Activated CD8-positive, alpha-beta T cell treated with anti-CD3 and anti-CD28 coated beads, Interleukin-2, amount 10 ng/mL, durations not matched to agents 7 days and 5 days (primary cell): ENCODE results near the gene LHPP. TPM values are rescaled to one million over a fixed set of nuclear protein-coding genes. Genes with fewer than 3 reads are reported as not detected.
A peak's percentile ranks its signal among the peaks of the same experiment; 100 is the strongest.

ENCODE experiments used
- ATAC-seq: fragments of 150-1000 bp; cut with Tn5 transposase; one replicate; pipeline ENCODE4 v1.10.0; 2021; ENCODE audit warnings: moderate library complexity
- CTCF ChIA-PET: fragments of 350-600 bp; sonication (Branson Sonifier 250); formaldehyde crosslinking; loops from one replicate; lab custom pipeline; 2021; ENCODE audit warnings: antibody characterized with exemption; lab: Charles Lee
- POLR2A ChIA-PET: fragments of 350-600 bp; sonication (Branson Sonifier 250); formaldehyde crosslinking; loops from one replicate; lab custom pipeline; 2021; ENCODE audit warnings: antibody characterized with exemption; lab: Charles Lee
- DNase-seq: peaks from one replicate; pipeline ENCODE4 v3.0.0-alpha.2; 2020
- H3K27ac Mint-ChIP-seq: one replicate; pipeline ENCODE4 v1.8.0; 2021; ENCODE audit warnings: mild to moderate bottlenecking, mixed read lengths
- H3K27me3 Mint-ChIP-seq: one replicate; pipeline ENCODE4 v1.8.0; 2021; ENCODE audit warnings: low read depth, mixed read lengths
- H3K36me3 Mint-ChIP-seq: one replicate; pipeline ENCODE4 v1.8.0; 2021; ENCODE audit warnings: low read depth, mixed read lengths
- H3K4me1 Mint-ChIP-seq: one replicate; pipeline ENCODE4 v1.8.0; 2021; ENCODE audit warnings: low read depth, mixed read lengths
- H3K4me3 Mint-ChIP-seq: one replicate; pipeline ENCODE4 v1.8.0; 2021; ENCODE audit warnings: mild to moderate bottlenecking, mixed read lengths
- H3K9me3 Mint-ChIP-seq: one replicate; pipeline ENCODE4 v1.8.0; 2022; ENCODE audit warnings: mixed read lengths; ENCODE audit not compliant: insufficient read depth
- total RNA-seq, 2 experiments: library from RNA; stranded (reverse); gene quantifications; one replicate each; pipeline ENCODE4 v1.2.3, GENCODE V29; 2021

LHPP gene
- total RNA-seq, 2 experiments from 2014 or later: 24.7 to 25.7 TPM

- POLR2A ChIA-PET: interaction anchor here (0.6 kb wide), 1 partner anchor 74 kb away, joined by 3 read pairs; no protein-coding TSS in a partner anchor
- no peak overlapping the region for H3K4me3 Mint-ChIP-seq
- ATAC-seq (no peak), DNase-seq (no peak)
- CTCF ChIA-PET: interaction anchor here (1.1 to 1.5 kb wide), 2 partner anchors 45 to 67 kb away, joined by 5 read pairs; no protein-coding TSS in a partner anchor
- peaks cover 67% of the 10 kb centered on the region for H3K4me1 Mint-ChIP-seq
- H3K27ac Mint-ChIP-seq: peak overlapping the region; percentile 64
- no peaks in the 10 kb centered on the region for H3K27me3 Mint-ChIP-seq
- H3K9me3 Mint-ChIP-seq: no peaks in the 10 kb centered on the region
- H3K36me3 Mint-ChIP-seq: peaks cover 17% of the 10 kb centered on the region
These were observed 190.6 kb downstream of the LHPP start for GRCh38 chr10:124652200-124652599.

- CTCF ChIA-PET: interaction anchor here (1.1 to 1.5 kb wide), 2 partner anchors 44 to 66 kb away, joined by 5 read pairs; no protein-coding TSS in a partner anchor
- DNase-seq (no peak), ATAC-seq (no peak)
- no peaks in the 10 kb centered on the region for H3K27me3 Mint-ChIP-seq
- no peak overlapping the region for H3K4me3 Mint-ChIP-seq
- POLR2A ChIA-PET: no interaction called here
- H3K36me3 Mint-ChIP-seq: peaks cover 14% of the 10 kb centered on the region
- no peak overlapping the region for H3K27ac Mint-ChIP-seq
- peaks cover 67% of the 10 kb centered on the region for H3K4me1 Mint-ChIP-seq
- H3K9me3 Mint-ChIP-seq: no peaks in the 10 kb centered on the region
These were observed 191.1 kb downstream of the LHPP start for GRCh38 chr10:124652701-124653100.

GRCh38 chr10:124653311-124653710 is 191.7 kb downstream of the LHPP start:
- ChIA-PET CTCF (interaction anchor here (1.1 to 1.5 kb wide), 3 partner anchors 43 to 88 kb away, joined by 4 to 5 read pairs (median 5); no protein-coding TSS in a partner anchor), POLR2A (interaction anchor here (1.2 kb wide), 1 partner anchor 23 kb away, joined by 3 read pairs; no protein-coding TSS in a partner anchor)
- ATAC-seq (no peak), DNase-seq (no peak)
- no peak overlapping the region for H3K4me3 Mint-ChIP-seq
- no peaks in the 10 kb centered on the region for H3K9me3 Mint-ChIP-seq
- H3K27me3 Mint-ChIP-seq: no peaks in the 10 kb centered on the region
- no peak overlapping the region for H3K27ac Mint-ChIP-seq
- H3K4me1 Mint-ChIP-seq: peaks cover 67% of the 10 kb centered on the region
- H3K36me3 Mint-ChIP-seq: peaks cover 11% of the 10 kb centered on the region

- POLR2A ChIA-PET: interaction anchor here (1.2 kb wide), 1 partner anchor 24 kb away, joined by 3 read pairs; no protein-coding TSS in a partner anchor
These were observed 192.4 kb downstream of the LHPP start for GRCh38 chr10:124653811-124654651.

DNA sequence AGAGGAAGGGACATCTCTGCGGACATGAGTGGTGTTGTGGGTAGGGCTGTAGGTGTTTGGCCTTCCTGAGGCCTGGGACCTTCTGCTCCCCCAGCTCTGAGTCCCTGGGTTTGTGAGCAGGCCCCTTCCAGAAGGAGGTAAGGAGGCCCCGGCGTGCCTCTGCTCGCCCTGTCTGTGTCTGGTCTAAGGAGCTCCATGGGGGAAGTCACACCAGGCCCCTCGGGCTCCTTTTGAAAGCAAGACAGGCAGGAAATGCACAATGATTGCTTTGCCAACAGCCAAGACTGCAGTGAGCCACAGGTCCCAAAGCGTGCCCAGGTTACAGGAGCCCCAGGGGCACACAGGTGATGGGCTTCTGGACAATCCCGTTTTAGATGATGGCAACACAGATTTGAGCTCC is 193.1 kb downstream of the LHPP start:
- ATAC-seq (no peak), DNase-seq (no peak)
- Mint-ChIP-seq H3K36me3 (peaks cover 8% of the 10 kb centered on the region), H3K27me3 (no peaks in the 10 kb centered on the region), H3K27ac (no peak overlapping the region), H3K4me3 (no peak overlapping the region), H3K4me1 (peaks cover 67% of the 10 kb centered on the region), H3K9me3 (no peaks in the 10 kb centered on the region)
- POLR2A ChIA-PET: interaction anchor here (0.9 kb wide), 1 partner anchor 24 kb away, joined by 3 read pairs; no protein-coding TSS in a partner anchor
- CTCF ChIA-PET: interaction anchor here (1.3 kb wide), 2 partner anchors 42 to 87 kb away, joined by 3 to 4 read pairs; no protein-coding TSS in a partner anchor

More at GRCh38 chr10:124653811-124654651, 192.4 kb downstream of the LHPP start:
- DNase-seq: no peak
- Mint-ChIP-seq H3K27me3 (no peaks in the 10 kb centered on the region), H3K4me1 (peaks cover 67% of the 10 kb centered on the region), H3K27ac (no peak overlapping the region), H3K36me3 (peaks cover 11% of the 10 kb centered on the region), H3K9me3 (no peaks in the 10 kb centered on the region), H3K4me3 (no peak overlapping the region)
- ATAC-seq: no peak
- CTCF ChIA-PET: interaction anchor here (1.3 to 1.5 kb wide), 3 partner anchors 43 to 88 kb away, joined by 3 to 5 read pairs (median 4); no protein-coding TSS in a partner anchor

GRCh38 chr10:124655191-124656112 is 193.8 kb downstream of the LHPP start:
- ChIA-PET POLR2A (interaction anchor here (0.9 kb wide), 1 partner anchor 23 kb away, joined by 3 read pairs; no protein-coding TSS in a partner anchor), CTCF (interaction anchor here (1.3 kb wide), 1 partner anchor 41 kb away, joined by 3 read pairs; no protein-coding TSS in a partner anchor)
- peaks cover 66% of the 10 kb centered on the region for H3K4me1 Mint-ChIP-seq
- H3K4me3 Mint-ChIP-seq: no peak overlapping the region
- no peaks in the 10 kb centered on the region for H3K27me3 Mint-ChIP-seq
- ATAC-seq: no peak
- H3K9me3 Mint-ChIP-seq: no peaks in the 10 kb centered on the region
- H3K36me3 Mint-ChIP-seq: peaks cover 9% of the 10 kb centered on the region
- DNase-seq: no peak
- H3K27ac Mint-ChIP-seq: no peak overlapping the region

DNA sequence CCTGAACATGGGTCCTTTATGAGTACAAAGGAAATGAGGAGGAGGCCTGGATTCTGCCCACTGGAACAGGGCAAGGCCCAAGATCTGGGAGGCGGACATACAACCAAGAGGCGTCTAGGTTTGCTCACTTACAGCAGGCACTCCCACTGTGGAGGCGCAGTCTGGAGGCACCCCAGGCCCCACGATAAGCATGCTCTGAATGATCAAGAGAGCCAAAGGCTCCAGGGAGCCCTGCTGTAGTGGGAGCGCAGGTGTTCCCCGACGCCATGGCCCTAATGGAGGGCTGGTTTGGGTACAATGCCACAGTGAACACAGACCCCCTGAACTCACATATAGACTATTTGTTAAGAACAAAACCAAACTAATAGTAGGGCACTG is 194.5 kb downstream of the LHPP start:
- Mint-ChIP-seq H3K4me3 (no peak overlapping the region), H3K9me3 (no peaks in the 10 kb centered on the region), H3K27ac (no peak overlapping the region), H3K36me3 (peaks cover 5% of the 10 kb centered on the region), H3K27me3 (no peaks in the 10 kb centered on the region), H3K4me1 (peaks cover 61% of the 10 kb centered on the region)
- ChIA-PET POLR2A (no interaction called here), CTCF (no interaction called here)
- DNase-seq (no peak), ATAC-seq (no peak)

GRCh38 chr10:124656541-124656940 is 194.9 kb downstream of the LHPP start:
- no peaks in the 10 kb centered on the region for H3K27me3 Mint-ChIP-seq
- POLR2A ChIA-PET: no interaction called here
- H3K36me3 Mint-ChIP-seq: peaks cover 5% of the 10 kb centered on the region
- H3K27ac Mint-ChIP-seq: no peak overlapping the region
- no peak overlapping the region for H3K4me3 Mint-ChIP-seq
- no peaks in the 10 kb centered on the region for H3K9me3 Mint-ChIP-seq
- ATAC-seq: no peak
- no peak for DNase-seq
- CTCF ChIA-PET: no interaction called here
- peaks cover 57% of the 10 kb centered on the region for H3K4me1 Mint-ChIP-seq

DNA sequence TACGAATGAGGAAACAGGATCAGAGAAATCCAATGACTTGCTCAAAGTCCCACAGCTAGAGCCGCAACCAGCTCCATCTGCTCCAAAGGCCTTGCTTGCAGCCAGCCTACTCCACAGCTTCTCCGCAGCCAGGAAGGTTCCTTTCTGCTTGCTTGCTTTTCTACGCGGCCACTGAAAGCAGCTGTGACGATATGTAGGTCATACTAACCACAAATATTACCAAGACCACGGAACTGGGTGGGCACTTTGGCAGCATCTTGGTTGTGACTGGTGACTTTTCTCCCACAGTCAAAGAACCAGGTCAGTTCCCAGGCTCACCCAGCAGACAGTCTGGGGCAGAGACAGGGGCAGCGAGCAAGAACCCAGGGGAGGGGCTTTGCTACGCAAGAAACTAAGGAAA is 196.2 kb downstream of the LHPP start:
- Mint-ChIP-seq H3K4me3 (peak overlapping the region; percentile 2), H3K9me3 (no peaks in the 10 kb centered on the region), H3K36me3 (peaks cover 5% of the 10 kb centered on the region), H3K27me3 (no peaks in the 10 kb centered on the region), H3K27ac (peak overlapping the region; percentile 63), H3K4me1 (peaks cover 44% of the 10 kb centered on the region)
- peak; percentile 39 for DNase-seq
- POLR2A ChIA-PET: no interaction called here
- peak; percentile 27 for ATAC-seq
- CTCF ChIA-PET: interaction anchor here (1.0 kb wide), 1 partner anchor 83 kb away, joined by 6 read pairs; no protein-coding TSS in a partner anchor

- Mint-ChIP-seq H3K36me3 (peaks cover 5% of the 10 kb centered on the region), H3K4me1 (peaks cover 44% of the 10 kb centered on the region), H3K4me3 (no peak overlapping the region), H3K27me3 (no peaks in the 10 kb centered on the region), H3K9me3 (no peaks in the 10 kb centered on the region), H3K27ac (peak overlapping the region; percentile 36)
- ChIA-PET POLR2A (interaction anchor here (0.7 to 1.4 kb wide), 4 partner anchors 10 to 258 kb away, joined by 3 to 4 read pairs (median 4); no protein-coding TSS in a partner anchor), CTCF (interaction anchor here (0.7 to 2.7 kb wide), 6 partner anchors 8 to 90 kb away, joined by 3 to 15 read pairs (median 4); no protein-coding TSS in a partner anchor)
- DNase-seq (no peak), ATAC-seq (no peak)
These were observed 197.1 kb downstream of the LHPP start for GRCh38 chr10:124658591-124659242.
